ENCODE data around the gene KDM4B.

Gene KDM4B

DNA sequence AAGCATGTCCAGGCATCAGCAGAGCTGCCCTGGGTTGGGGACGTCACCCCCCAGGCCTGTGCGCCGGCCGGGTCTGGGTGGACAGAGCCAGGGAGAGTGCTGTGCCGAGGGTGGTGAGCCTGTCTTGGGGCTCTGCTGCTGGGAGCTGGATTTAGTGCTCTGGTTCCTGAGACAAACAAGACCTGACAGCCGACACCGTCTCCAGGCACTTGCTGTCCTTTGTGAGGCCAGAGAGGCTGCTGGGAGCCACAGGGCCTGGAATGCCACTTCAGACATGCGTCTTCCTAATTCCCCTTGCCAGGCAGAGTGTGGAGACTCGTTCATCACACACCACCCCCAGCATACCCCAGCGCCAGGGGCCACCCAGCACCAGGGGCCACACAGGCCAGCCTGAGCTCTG is 165.8 kb downstream of the KDM4B start:
- H3K27ac ChIP-seq, result no peak overlapping the region
- H3K4me3 ChIP-seq, result no peak overlapping the region

DNA sequence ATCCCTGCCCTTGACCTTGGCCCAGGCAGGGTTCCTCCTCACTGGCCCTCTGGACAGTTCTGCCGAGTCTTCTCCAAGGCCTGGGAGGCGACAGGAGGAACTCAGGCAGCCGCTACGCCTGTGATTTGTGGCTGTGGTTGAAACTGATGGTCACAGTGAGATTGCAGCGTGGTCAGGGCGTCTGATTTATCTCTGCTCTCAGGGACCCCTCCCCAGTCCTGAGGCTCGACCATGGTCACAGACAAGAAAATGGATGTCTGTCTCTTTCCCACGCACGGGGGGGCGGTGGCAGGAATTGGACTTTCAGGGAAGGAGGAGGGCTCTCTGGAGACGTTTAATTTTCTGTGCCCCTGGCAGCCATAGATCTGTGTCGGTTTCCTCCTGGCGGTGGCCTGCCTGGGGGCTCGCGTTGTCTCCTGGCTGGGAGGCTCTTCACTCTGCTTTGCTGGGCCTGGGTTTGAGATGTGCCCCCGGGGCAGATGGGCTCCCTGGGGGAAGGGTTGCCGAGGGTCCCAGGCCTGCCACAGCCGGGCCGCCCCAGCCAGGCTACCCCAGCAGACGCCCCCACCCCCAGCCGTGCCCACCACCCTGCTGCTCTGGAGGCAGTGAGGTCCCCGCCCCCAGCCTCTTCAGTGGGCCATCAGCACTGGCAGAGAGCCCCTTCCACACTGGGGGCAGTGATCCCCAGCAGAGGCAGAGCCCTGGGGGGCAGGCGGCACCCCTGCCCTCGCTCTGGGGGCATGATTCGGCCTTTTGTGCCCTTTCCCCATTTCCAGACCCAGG is 167.4 kb downstream of the KDM4B start:
- Histone ChIP-seq H3K4me3 (no peak overlapping the region), H3K27ac (no peak overlapping the region)

DNA sequence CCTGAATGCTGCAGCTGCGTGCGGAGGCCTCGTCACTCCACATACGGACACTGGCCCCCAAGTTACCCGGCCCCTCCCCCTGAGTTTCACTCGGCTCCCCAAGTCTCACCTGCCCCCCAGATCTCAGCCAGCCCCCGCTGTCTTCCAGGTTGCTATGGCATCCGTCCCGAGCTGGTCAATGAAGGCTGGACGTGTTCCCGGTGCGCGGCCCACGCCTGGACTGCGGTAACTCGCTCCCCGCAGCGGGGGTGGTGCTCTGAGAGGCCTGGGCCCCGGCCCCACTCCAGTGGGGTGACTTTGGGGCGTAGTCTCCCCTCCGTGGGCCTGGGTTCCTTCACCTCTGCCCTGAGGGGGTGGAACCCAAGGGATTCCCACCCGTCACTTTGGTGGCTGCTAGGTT is 168.2 kb downstream of the KDM4B start:
- H3K27ac ChIP-seq, result no peak overlapping the region
- H3K4me3 ChIP-seq, result no peak overlapping the region

DNA sequence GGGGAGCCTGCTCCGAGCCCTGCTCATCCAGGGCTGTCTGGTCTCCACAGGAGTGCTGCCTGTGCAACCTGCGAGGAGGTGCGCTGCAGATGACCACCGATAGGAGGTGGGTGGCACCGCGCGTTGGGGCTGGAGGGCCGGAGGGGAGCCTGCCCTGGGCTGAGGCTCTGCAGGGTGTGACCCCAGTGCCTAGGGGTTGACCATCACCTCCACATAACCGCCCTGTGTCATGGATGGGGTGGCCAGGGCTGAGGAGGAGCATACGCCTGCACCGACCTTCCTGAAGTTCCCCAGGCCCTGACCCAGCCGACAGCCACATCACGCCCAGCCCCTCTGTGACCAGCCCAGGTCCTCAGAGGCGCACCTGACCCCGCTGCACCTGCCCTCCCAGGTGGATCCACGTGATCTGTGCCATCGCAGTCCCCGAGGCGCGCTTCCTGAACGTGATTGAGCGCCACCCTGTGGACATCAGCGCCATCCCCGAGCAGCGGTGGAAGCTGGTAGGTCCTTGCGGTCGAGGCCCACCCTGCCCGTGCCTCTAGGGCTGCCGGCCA is 168.7 kb downstream of the KDM4B start:
- Histone ChIP-seq H3K4me3 (no peak overlapping the region), H3K27ac (no peak overlapping the region)

DNA sequence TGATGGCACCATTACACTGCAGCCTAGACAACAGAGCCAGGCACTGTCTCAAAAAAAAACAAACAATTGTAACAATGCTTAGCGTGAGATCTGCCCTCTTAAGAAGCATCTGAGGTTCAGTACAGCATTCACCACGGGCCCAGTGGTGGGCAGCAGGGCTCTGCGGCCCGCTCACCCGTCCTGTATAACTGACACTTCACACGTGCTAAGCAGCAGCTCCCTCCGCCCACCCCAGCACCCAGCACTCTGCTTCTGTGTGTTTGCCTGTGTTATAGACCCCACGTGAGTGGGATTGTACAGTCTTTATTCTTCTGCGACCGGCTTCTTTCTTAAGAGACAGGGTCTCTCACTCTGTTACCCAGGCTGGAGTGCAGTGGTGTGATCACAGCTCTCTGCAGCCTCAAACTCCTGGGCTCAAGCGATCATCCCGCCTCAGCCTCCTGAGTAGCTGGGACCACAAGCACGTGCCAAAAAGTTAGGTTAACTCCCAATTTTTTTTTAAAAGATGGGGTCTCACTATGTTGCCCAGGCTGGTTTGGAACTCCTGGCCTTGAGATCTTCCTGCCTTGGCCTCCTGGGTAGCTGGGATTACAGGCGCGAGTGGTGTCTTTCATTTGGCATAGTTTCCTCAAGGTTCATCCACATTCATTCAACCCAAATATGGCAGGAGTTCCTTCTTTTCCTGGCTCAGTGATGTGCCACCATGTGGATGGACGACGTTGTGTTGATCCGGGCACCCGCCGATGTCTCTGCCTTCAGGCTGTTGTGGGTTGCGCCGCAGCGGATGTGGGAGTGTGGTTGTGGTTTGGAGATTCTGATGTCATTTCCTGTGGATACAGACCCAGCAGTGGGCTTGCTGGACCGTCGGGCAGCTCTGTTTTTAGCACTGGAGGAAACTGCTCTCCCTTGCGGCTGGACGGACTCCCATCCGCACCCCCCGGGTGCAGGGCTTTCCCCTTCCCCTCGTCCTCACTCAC is 170.0 kb downstream of the KDM4B start:
- Histone ChIP-seq H3K4me3 (no peak overlapping the region), H3K27ac (no peak overlapping the region)

DNA sequence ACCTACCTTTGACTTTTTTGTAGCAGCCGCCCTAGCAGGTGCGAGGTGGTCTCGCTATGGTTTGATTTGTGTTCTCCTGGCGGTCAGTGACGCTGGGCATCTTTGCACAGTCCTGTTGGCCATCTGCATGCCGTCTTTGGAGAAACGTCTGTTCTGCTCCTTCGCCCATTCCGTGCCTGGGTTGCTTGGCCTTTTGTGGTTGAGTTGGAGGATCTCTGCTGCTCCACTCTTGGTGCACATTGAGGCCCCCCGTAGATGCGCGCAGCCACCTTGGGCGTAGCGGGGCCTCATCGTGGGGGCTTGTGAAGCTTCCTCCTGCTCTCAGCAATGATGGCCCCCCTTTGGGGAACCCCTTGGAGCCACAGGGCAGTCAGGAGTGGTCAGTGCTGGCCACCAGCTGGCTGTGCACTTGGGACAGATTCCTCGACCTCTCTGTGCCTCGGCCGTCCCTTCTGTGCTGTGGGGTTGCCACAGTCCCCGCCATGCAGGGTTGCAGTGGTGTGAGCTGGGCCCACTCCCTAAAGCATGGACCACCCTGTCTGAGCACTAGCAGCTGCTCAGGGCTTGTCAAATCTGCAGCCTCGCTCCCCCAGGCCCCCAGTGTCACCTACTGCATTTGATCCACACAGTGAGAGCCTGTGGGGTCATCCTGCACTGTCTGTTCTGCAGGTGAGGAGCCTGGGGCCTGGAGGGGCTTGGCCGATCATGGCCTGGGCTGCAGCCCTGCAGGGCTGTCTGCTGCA is 170.8 kb downstream of the KDM4B start:
- Histone ChIP-seq H3K27ac (no peak overlapping the region), H3K4me3 (no peak overlapping the region)

DNA sequence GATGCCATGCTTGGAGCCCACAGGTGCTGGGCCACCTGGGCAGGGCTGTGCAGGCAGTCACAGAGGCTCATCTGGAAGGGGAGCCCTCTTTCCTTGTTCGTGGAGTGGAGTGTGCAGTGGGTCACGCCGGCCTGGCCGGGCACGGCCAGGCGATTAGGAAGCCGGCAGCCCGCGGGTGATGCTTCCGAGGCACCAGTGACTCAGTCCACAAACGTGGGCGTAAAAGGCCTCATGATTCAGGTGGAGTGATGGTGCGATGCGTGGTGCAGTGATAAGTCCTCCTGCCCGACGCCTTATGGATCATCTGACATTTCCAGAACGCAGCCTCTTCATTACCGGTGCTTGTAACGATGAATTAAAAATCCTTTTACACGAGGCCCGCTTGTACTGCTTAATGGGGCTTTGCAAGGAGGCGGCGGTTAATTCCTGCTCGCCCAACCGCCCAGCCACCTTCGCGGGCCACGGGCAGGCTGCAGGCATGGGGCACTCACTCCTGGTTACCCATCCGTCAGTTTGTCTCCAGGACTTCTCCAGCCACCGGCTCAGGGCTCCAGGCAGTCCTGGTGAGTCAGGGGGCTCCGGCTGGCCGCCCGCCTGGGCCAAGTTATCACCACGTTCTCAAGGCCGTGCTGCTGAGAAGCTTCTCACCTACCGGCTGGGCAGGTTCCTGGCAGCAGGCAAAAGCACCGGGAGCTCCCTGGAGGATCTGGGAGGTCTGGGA is 172.4 kb downstream of the KDM4B start:
- Histone ChIP-seq H3K4me3 (no peak overlapping the region), H3K27ac (peak overlapping the region in 1 of 21 experiments; percentile 5)

DNA sequence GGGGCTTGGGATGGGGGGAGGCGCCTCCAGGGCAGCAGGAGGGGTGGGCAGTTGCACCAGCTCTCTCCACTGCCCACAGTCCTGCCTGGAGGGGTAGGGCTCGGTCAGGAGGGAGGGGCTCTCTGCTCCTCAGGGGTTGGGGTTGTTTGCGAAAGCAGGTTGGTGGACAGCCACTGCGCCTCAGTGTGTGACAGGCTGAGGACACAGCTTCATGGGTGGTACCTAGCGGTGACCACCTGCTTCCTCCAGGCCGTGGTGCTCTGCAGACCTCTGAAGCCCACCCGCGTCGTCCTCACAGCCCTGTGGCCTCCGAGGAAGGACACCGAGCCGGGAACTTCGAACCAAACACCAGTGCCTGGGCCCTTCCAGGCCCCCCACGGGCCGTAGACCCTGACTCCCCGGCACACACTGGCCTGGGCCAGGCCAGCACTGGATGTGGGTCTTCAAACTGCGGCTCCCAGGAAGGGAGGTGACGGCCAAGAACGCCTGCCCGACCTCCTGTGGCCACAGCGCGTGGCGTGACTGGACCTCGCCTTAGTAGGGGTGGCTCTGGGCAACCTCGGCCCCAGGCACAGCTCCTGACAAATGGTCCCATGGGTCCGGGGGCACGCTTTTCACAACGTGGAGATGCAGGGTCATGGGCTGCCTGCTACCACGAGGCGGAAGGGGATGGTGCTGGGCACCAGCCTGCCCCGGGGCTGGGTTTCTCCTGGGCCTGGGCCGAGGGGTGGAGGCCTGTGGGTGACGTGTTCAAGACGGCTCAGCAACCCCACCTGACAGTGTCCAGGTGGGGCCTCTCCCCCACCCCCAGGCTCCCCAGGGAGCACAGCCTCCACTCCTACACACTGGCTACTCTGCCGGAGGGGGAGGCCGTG is 173.2 kb downstream of the KDM4B start:
- peak overlapping the region in 3 of 21 experiments; percentile 5 to 15 (median 10) for H3K27ac ChIP-seq
- no peak overlapping the region for H3K4me3 ChIP-seq

DNA sequence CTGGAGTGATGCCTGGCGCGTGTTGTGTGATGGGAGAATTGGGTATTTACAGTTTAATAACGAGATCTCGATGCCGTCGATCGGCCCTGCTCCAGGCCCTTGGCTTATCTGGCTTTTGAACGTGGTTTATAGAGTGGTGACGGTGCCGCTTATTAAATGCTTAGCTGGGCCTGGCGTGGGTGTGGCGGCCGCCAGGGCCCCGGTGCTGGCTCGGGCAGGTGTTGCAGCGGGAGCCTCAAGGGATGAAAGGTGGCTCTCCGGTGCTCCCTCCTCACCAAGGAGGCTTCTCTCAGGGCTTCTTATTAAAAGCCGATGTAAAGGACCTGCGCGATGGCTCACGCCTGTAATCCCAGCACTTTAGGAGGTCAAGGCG is 173.8 kb downstream of the KDM4B start:
- Histone ChIP-seq H3K4me3 (no peak overlapping the region), H3K27ac (peak overlapping the region in 2 of 21 experiments; percentile 10 to 15)

DNA sequence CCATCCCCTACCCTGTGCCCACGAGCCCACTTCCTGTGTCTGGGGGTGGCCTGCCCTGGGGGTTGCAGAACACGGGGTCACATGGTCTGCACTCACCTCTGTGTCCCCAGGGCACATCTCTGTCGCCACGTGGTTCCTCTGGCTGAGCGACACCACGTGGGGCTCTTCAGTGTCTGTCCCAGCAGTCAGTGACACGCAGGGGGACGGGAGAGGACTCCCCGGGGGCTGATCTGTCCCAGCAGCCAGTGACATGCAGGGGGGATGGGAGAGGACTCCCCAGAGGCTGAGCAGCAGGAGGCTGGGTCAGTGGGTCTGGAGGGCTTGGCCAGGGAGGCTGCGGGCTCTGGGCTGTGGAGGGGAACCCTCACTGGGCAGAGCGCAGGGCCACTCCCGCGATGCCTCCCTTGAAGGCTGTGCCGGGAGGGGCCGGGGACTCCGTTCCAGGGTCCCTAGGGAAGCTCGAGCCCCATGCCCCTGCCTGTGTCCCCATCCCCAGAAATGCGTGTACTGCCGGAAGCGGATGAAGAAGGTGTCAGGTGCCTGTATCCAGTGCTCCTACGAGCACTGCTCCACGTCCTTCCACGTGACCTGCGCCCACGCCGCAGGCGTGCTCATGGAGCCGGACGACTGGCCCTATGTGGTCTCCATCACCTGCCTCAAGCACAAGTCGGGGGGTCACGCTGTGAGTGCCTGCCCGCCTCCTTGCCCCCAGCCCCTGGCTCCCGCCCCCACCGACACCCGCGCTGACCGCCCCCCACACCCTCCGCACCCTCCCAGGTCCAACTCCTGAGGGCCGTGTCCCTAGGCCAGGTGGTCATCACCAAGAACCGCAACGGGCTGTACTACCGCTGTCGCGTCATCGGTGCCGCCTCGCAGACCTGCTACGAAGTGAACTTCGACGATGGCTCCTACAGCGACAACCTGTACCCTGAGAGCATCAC is 174.8 kb downstream of the KDM4B start:
- Histone ChIP-seq H3K27ac (no peak overlapping the region), H3K4me3 (no peak overlapping the region)

DNA sequence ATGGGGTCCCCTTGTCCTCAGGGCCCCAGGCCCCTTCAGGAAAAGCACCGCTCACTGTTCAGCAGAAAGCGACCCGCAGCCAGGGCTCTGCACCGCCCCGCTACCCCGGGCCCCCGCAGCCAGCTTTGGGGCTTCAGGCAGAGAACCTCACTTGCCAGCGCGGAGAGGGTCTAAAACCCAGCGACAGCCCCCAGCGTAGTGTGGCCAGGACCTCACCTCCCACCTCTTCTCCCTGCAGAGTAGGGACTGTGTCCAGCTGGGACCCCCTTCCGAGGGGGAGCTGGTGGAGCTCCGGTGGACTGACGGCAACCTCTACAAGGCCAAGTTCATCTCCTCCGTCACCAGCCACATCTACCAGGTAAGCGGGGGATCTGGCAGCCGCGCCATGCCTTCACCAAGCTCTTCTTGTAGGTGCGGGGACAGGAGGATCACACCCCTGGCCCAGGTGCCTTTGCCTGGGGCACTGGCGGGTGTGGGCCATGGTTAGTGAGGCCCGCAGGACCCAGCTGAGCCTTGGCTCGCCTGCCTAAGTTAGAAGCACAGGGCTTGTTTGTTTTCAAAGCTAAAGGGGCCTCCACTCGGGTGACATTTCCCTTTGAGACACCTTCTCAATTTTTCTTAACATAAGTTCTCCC is 175.7 kb downstream of the KDM4B start:
- Histone ChIP-seq H3K27ac (no peak overlapping the region), H3K4me3 (no peak overlapping the region)

DNA sequence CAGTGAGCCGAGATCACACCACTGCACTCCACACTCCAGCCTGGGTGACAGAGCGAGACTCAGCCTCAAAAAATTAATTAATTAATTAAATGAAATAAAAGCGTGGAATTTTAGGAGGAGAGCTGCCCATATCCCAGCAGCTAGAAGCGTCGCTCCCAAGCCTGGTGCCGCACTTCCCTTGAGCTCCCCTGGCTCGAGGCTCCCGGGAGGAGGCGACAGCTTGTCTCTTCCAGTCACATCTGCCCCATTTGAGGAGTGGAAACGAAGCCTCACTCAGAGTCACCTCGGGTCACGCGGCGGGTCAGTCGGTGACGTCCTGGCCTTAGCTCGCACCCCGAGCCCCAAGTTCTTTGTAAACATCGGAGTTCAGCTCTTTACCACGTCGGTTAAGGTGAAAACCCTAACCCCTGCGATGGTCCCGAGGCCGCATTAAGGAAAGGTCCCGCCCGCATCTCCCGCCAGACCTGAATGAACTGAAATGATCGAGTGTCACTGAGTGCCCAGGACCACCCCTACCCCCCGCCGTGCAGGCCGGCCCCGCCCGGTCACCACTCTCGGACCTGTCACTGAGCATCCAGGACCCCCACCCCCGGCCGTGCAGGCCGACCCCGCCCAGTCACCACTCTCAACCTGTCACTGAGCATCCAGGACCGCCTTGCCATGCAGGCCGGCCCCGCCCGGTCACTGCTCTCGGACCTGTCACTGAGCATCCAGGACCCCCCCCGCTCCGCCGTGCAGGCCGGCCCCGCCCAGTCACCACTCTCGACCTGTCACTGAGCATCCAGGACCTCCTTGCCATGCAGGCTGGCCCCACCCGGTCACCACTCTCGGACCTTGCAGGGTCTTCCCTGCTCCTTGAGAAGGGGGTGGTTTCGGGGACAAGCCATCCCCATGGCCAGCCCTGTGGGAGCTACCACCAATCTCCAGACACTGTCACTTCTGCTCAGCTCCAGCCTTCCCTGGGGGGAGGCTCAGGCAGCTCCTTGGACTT is 176.9 kb downstream of the KDM4B start:
- Histone ChIP-seq H3K27ac (no peak overlapping the region), H3K4me3 (no peak overlapping the region)

DNA sequence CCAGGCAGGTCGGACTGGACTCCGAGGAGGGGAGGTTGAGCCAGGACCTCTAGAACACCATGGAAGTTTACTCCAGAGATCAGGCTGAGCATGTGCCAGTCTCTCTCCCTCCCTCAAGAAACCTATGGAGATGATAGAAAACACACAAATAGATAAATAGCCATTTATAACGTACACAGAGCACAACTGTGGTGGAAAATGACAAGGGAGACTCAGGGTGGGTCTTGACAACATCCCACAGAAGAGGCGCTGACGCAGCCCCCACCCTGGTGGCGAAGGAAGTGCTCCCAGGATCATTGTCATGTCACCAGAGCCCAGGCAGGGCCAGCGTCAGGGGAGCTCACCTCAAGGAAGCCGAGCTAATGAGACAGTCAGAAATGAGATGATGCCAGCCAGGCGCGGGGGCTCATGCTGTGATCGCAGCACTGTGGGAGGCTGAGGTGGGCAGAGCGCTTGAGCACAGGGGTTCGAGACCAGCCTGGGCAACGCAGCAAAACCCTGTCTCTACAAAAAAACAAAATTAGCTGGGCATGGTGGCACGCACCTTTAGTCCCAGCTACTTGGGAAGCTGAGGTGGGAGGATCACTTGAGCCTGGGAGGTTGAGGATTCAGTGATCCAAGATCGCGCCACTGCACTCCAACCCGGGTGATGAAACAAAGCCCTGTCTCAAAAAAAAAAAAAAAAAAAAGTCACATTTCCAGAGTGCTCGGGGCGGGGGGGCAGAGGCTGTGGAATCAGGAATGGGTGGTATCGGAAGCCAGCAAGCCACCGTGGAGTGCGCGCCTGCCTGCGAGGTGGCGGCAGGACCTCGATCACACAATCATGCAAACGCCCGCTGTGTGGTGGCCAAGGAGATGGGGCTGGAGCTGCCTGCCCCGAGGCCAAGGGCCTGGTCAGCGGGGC is 178.4 kb downstream of the KDM4B start:
- Histone ChIP-seq H3K27ac (peak overlapping the region in 17 of 21 experiments; percentile 14 to 89 (median 66)), H3K4me3 (no peak overlapping the region)

DNA sequence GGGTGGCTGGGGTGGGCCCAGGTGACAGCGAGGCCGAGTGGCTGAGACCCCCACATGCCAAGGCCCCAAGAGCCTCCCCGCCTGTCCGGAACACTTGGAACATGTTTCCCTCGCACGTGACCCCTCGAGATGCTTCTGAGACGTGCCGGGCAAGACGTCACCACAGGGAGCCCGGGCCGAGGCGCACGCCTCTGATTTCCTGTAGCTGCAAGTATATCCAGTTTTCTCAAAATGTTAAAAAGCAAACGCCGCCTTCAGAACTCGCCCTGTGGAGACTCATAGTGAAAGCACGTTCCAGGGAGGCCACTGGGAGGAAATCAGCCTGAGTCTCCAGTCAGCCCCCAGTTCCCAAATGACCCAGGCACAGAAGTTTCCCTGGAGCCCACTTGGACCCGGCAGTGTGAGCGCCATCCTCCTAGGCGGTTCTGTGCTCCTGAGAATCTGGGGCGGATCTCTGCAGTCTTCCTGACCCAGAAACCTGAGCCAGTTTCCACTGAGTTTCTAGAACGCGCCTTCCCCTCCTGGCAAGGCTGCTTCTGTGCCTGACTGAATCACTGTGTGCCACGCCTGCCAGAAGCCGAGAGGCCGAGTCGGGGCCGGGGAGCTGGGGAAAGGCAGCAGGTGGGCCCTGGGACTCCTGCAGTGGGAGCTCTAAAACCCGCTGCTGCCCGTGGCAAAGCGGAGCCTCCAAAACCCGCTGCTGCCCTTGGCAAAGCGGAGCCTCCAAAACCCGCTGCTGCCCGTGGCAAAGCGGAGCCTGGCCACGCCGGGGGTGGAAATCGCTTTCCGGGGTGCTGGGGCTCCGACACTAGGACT is 179.3 kb downstream of the KDM4B start:
- no peak overlapping the region for H3K4me3 ChIP-seq
- H3K27ac ChIP-seq, result peak overlapping the region in 17 of 21 experiments; percentile 14 to 89 (median 66)

Measured in skin epidermis (tissue), 12 donors.